Mucosa of descending colon (tissue), 3 donors: ENCODE measurements around the gene ARHGAP18. TPM values are rescaled to one million over a fixed set of nuclear protein-coding genes. Genes with fewer than 3 reads are reported as not detected.

ENCODE experiments used
- ATAC-seq: fragments of 200-7000 bp; cut with Tn5 transposase; one replicate; pipeline ENCODE4 v1.9.1; 2020; ENCODE audit warnings: mild to moderate bottlenecking, moderate library complexity
- DNase-seq, 3 donors: peaks; one replicate each; pipeline ENCODE4 v3.0.0-alpha.2; 2020
- H3K36me3 ChIP-seq: fragments of 200-600 bp; one replicate; pipeline ENCODE4 v1.8.0; 2021; ENCODE audit warnings: low read depth, mild to moderate bottlenecking
- H3K4me1 ChIP-seq: fragments of 200-600 bp; one replicate; pipeline ENCODE4 v1.8.0; 2021; ENCODE audit warnings: low read depth, mild to moderate bottlenecking
- H3K4me3 ChIP-seq: fragments of 200-600 bp; one replicate; pipeline ENCODE4 v1.8.0; 2021; ENCODE audit warnings: mild to moderate bottlenecking
- H3K9me3 ChIP-seq: fragments of 200-600 bp; one replicate; pipeline ENCODE4 v1.8.0; 2021; ENCODE audit warnings: mild to moderate bottlenecking
- CTCF ChIP-seq: fragments of 200-600 bp; IDR thresholded peaks from one replicate; pipeline ENCODE4 v1.8.0; 2022; ENCODE audit warnings: antibody characterized with exemption, mild to moderate bottlenecking
- intact Hi-C, 2 donors: fragments of 100-400 bp; cut with DNase I in 1 of 2; cut with micrococcal nuclease in 1 of 2; formaldehyde crosslinking; loops; one replicate each; pipeline versions ENCODE4 v1.11.0 to v1.11.1; 2022; cut with DNase I, micrococcal nuclease
- total RNA-seq, 3 donors: library from RNA; stranded (reverse); fragmentation: NEBNext Ultra II Directional in 2 of 3; extraction: Animal tissue kit (Norgen Biotek cat#: 25700) in 2 of 3; gene quantifications; one replicate each; pipeline versions ENCODE4 v1.2.1 to v1.2.4, GENCODE V29; 2021 to 2023
- donor health status: DM: no; HTN: no; CAD: no; lungs with moderate emphysema.
- donor health status: DM: no; HTN: no; CAD: no.
- donor health status: DM: no; HTN: yes; CAD: no.

Gene ARHGAP18
- total RNA-seq, 3 donors from 2014 or later = 17.6 to 24.3 (median 20.1) TPM

- no peak overlapping the region for H3K4me3 ChIP-seq
- H3K36me3 ChIP-seq = no peaks in the 10 kb centered on the region
- TF ChIP-seq CTCF = no peak
- ATAC-seq (no peak), DNase-seq (no peak)
- no peaks in the 10 kb centered on the region for H3K9me3 ChIP-seq
- no peaks in the 10 kb centered on the region for H3K4me1 ChIP-seq
- intact Hi-C loops = no loop called here
Measured at GRCh38 chr6:129542705-129543104, 167.3 kb downstream of the ARHGAP18 start.

GRCh38 chr6:129539032-129539431 lies 170.9 kb downstream of the ARHGAP18 start:
- ATAC-seq = no peak

DNA sequence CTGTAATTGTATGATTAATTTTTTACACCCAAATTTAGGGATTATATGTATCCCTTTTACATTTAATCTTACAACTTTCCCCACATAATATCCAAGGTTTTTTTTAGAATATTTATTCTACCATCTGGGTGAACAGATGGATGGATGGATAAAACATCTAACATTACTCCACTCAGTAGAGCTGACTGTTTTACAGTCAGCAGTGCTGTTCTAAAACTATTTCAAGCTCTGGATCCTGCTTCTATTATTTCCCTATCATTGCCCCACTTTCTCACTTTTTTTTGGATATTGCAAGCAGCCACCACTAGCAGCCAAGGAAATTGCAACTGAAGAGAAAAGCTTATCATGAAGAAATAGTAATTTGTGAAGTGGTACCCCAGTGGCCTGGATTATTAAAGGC lies 173.7 kb downstream of the ARHGAP18 start:
- DNase-seq (no peak), ATAC-seq (no peak)
- no peak for TF ChIP-seq CTCF
- Histone ChIP-seq H3K4me1 (no peaks in the 10 kb centered on the region), H3K4me3 (no peak overlapping the region), H3K9me3 (no peaks in the 10 kb centered on the region), H3K36me3 (no peaks in the 10 kb centered on the region)
- intact Hi-C loops = no loop called here

More at GRCh38 chr6:129539032-129539431, 170.9 kb downstream of the ARHGAP18 start:
- no peak for TF ChIP-seq CTCF
- Histone ChIP-seq H3K4me3 (no peak overlapping the region), H3K36me3 (no peaks in the 10 kb centered on the region), H3K9me3 (no peaks in the 10 kb centered on the region), H3K4me1 (no peaks in the 10 kb centered on the region)
- intact Hi-C loops = no loop called here
- DNase-seq = no peak

DNA sequence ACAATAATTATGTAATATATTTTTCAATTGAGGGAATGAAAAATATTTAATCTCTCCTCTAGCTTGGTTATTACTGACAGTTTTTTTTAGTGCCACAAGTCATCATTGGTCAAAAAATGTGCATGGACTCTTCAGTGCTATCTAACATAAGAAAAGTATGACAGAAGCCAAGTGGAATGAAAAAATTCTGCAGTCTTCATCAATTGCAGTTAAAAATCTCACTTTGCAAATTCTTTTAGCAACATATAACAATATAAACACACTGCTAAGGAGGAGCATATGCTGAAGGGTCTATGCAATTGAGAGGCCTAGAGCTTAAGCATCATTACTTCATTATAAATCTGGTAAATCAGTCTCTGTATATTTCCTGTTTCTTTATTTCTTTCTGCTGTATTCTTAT lies 175.1 kb downstream of the ARHGAP18 start:
- DNase-seq (no peak), ATAC-seq (no peak)
- Histone ChIP-seq H3K9me3 (no peaks in the 10 kb centered on the region), H3K4me1 (no peaks in the 10 kb centered on the region), H3K36me3 (no peaks in the 10 kb centered on the region), H3K4me3 (no peak overlapping the region)
- intact Hi-C loops = no loop called here
- TF ChIP-seq CTCF = no peak

Other genes with a start within 250 kb of the ARHGAP18 start
- not detected for gene TMEM244, start 151.1 kb upstream of the ARHGAP18 start, total RNA-seq